ENCODE results near the gene LGR4. TPM values are rescaled to one million over a fixed set of nuclear protein-coding genes. Genes with fewer than 3 reads are reported as not detected.

Gene LGR4
- total and polyA plus RNA-seq, 7 donors = 11.3 to 44.3 (median 29.9) TPM

GRCh38 chr11:27381238-27381666, 91.3 kb downstream of the LGR4 start:
- Histone ChIP-seq H3K27ac (no peak overlapping the region), H3K27me3 (no peaks in the 10 kb centered on the region), H3K36me3 (peaks cover 0 to 57% (median 3%) of the 10 kb centered on the region in 4 donors), H3K4me1 (peaks cover 0 to 6% (median 0%) of the 10 kb centered on the region in 4 donors), H3K4me3 (no peak overlapping the region), H3K9me3 (no peaks in the 10 kb centered on the region)
- no peak for DNase-seq
- 25 to 72% methylated on average over 5 of the region's 5 CpGs for WGBS, 2 donors
- no peak for TF ChIP-seq POLR2AphosphoS5 (IDR thresholded peaks at IDR 0.05)
- TF ChIP-seq CTCF (IDR thresholded peaks at IDR 0.05) = no peak
- TF ChIP-seq POLR2A (IDR thresholded peaks at IDR 0.05) = no peak
- TF ChIP-seq EP300 (IDR thresholded peaks at IDR 0.05) = no peak
- intact Hi-C loops (cut with DNase I) = no loop called here

- Histone ChIP-seq H3K4me1 (peaks cover 0 to 6% (median 0%) of the 10 kb centered on the region in 4 donors), H3K9me3 (no peaks in the 10 kb centered on the region), H3K36me3 (peaks cover 0 to 60% (median 3%) of the 10 kb centered on the region in 4 donors), H3K4me3 (no peak overlapping the region), H3K27ac (no peak overlapping the region), H3K27me3 (no peaks in the 10 kb centered on the region)
- WGBS, 2 donors = 96 to 98% methylated on average over 2 of the region's 2 CpGs
- DNase-seq = no peak
- TF ChIP-seq POLR2A (IDR thresholded peaks at IDR 0.05) (no peak), POLR2AphosphoS5 (IDR thresholded peaks at IDR 0.05) (no peak), CTCF (IDR thresholded peaks at IDR 0.05) (no peak), EP300 (IDR thresholded peaks at IDR 0.05) (no peak)
- intact Hi-C loops (cut with DNase I) = no loop called here
Measured at GRCh38 chr11:27380771-27381170, 91.8 kb downstream of the LGR4 start.

- no peaks in the 10 kb centered on the region for H3K27me3 ChIP-seq
Measured at GRCh38 chr11:27379449-27379848, 93.1 kb downstream of the LGR4 start.

GRCh38 chr11:27375370-27375769, 97.2 kb downstream of the LGR4 start:
- H3K4me3 ChIP-seq = no peak overlapping the region
- no peak for DNase-seq
- peaks cover 0 to 7% (median 6%) of the 10 kb centered on the region in 4 donors for H3K4me1 ChIP-seq
- H3K27ac ChIP-seq = no peak overlapping the region
- intact Hi-C loops (cut with DNase I) = no loop called here
- H3K9me3 ChIP-seq = no peaks in the 10 kb centered on the region
- WGBS, 2 donors = 82 to 94% methylated on average over 2 of the region's 2 CpGs
- peaks cover 0 to 58% (median 8%) of the 10 kb centered on the region in 4 donors for H3K36me3 ChIP-seq
- TF ChIP-seq POLR2AphosphoS5 (IDR thresholded peaks at IDR 0.05) (no peak), EP300 (IDR thresholded peaks at IDR 0.05) (no peak), CTCF (IDR thresholded peaks at IDR 0.05) (no peak), POLR2A (IDR thresholded peaks at IDR 0.05) (no peak)
- no peaks in the 10 kb centered on the region for H3K27me3 ChIP-seq

More at GRCh38 chr11:27379449-27379848, 93.1 kb downstream of the LGR4 start:
- intact Hi-C loops (cut with DNase I) = no loop called here
- H3K36me3 ChIP-seq = peaks cover 0 to 61% (median 6%) of the 10 kb centered on the region in 4 donors
- H3K4me3 ChIP-seq = no peak overlapping the region
- no peak for DNase-seq
- no peaks in the 10 kb centered on the region for H3K9me3 ChIP-seq
- WGBS, 2 donors = 82% methylated on average over 3 of the region's 3 CpGs
- H3K4me1 ChIP-seq = no peaks in the 10 kb centered on the region
- H3K27ac ChIP-seq = no peak overlapping the region
- TF ChIP-seq EP300 (IDR thresholded peaks at IDR 0.05) = no peak
- TF ChIP-seq POLR2AphosphoS5 (IDR thresholded peaks at IDR 0.05) = no peak
- TF ChIP-seq CTCF (IDR thresholded peaks at IDR 0.05) = no peak
- TF ChIP-seq POLR2A (IDR thresholded peaks at IDR 0.05) = no peak
